ENCODE results near the gene SLC31A1. TPM values are rescaled to one million over a fixed set of nuclear protein-coding genes. Genes with fewer than 3 reads are reported as not detected.

SLC31A1 gene
- total and polyA plus RNA-seq, 2 experiments from 2014 or later: 35.8 to 37.1 TPM

GRCh38 chr9:113219969-113220368 lies 1.4 kb upstream of the SLC31A1 start:
- WGBS, 2 experiments (ENCODE audit: low coverage in 1 of 2, low lambda C conversion rate in 2 of 2, missing lambda C conversion rate in 2 of 2): 2 to 11% methylated on average over 1 of the region's 1 CpG
- DNase-seq: peak; percentile 72
- Histone ChIP-seq H3K4me3 (peak overlapping the region; percentile 97), H3K4me1 (ENCODE audit: insufficient read depth) (peaks cover 29% of the 10 kb centered on the region), H3F3A (ENCODE audit: insufficient read depth) (peaks cover 27% of the 10 kb centered on the region), H4K20me1 (ENCODE audit: insufficient read depth) (0 out of 2 replicates have a peak, but pooled peaks cover 3% of the 10 kb centered on the region), H3K9ac (peak overlapping the region; percentile 85), H3K27me3 (replicated peaks; ENCODE audit: insufficient read depth) (no peaks in the 10 kb centered on the region), H3K9me3 (ENCODE audit: low read depth) (no peaks in the 10 kb centered on the region), H3K79me2 (ENCODE audit: insufficient read depth) (peaks cover 94% of the 10 kb centered on the region), H3K36me3 (ENCODE audit: low read depth) (peaks cover 7% of the 10 kb centered on the region; the same call in 1 of the 2 replicates), H3K27ac (peak overlapping the region; percentile 74), H3K9me2 (ENCODE audit: insufficient read depth) (no peaks in the 10 kb centered on the region), H3K4me2 (ENCODE audit: unreplicated experiment) (peak overlapping the region; percentile 87), H2AFZ (no peak overlapping the region)
- TF ChIP-seq EZH2 (IDR thresholded peaks at IDR 0.05; ENCODE audit: insufficient read depth, poor library complexity, severe bottlenecking) (no peak), EZH2phosphoT487 (IDR thresholded peaks at IDR 0.05; ENCODE audit: insufficient read depth, low read depth) (no peak)
- in situ Hi-C loops (cut with MboI): no loop called here

- peak overlapping the region; percentile 85 for H3K9ac ChIP-seq
- H3K36me3 ChIP-seq (ENCODE audit: low read depth): peaks cover 12% of the 10 kb centered on the region; the same call in 1 of the 2 replicates
- 2% methylated on average over 11 of the region's 11 CpGs for WGBS, 2 experiments (ENCODE audit: low coverage in 1 of 2, low lambda C conversion rate in 2 of 2, missing lambda C conversion rate in 2 of 2)
- peak; percentile 42 for DNase-seq
- in situ Hi-C loops (cut with MboI): no loop called here
- peak overlapping the region; percentile 97 for H3K4me3 ChIP-seq
- H3K9me3 ChIP-seq (ENCODE audit: low read depth): no peaks in the 10 kb centered on the region
- no peaks in the 10 kb centered on the region for H3K27me3 ChIP-seq (replicated peaks; ENCODE audit: insufficient read depth)
- peak overlapping the region; percentile 87 for H3K4me2 ChIP-seq (ENCODE audit: unreplicated experiment)
- H2AFZ ChIP-seq: peak overlapping the region; percentile 96
- peaks cover 96% of the 10 kb centered on the region for H3K79me2 ChIP-seq (ENCODE audit: insufficient read depth)
- peak overlapping the region; percentile 74 for H3K27ac ChIP-seq
- H3K4me1 ChIP-seq (ENCODE audit: insufficient read depth): peaks cover 29% of the 10 kb centered on the region
- peaks cover 27% of the 10 kb centered on the region for H3F3A ChIP-seq (ENCODE audit: insufficient read depth)
- TF ChIP-seq EZH2phosphoT487 (IDR thresholded peaks at IDR 0.05; ENCODE audit: insufficient read depth, low read depth) (no peak), EZH2 (IDR thresholded peaks at IDR 0.05; ENCODE audit: insufficient read depth, poor library complexity, severe bottlenecking) (no peak)
- no peaks in the 10 kb centered on the region for H3K9me2 ChIP-seq (ENCODE audit: insufficient read depth)
- 0 out of 2 replicates have a peak, but pooled peaks cover 3% of the 10 kb centered on the region for H4K20me1 ChIP-seq (ENCODE audit: insufficient read depth)
These were observed 809 bp upstream of the SLC31A1 start for GRCh38 chr9:113220467-113221002.

- no peaks in the 10 kb centered on the region for H3K9me2 ChIP-seq (ENCODE audit: insufficient read depth)
- in situ Hi-C loops (cut with MboI): no loop called here
- peak overlapping the region; percentile 96 for H3K4me2 ChIP-seq (ENCODE audit: unreplicated experiment)
- H3K79me2 ChIP-seq (ENCODE audit: insufficient read depth): peaks cover 93% of the 10 kb centered on the region
- no peaks in the 10 kb centered on the region for H3K27me3 ChIP-seq (replicated peaks; ENCODE audit: insufficient read depth)
- peak overlapping the region; percentile 72 for H3K27ac ChIP-seq
- H3K9ac ChIP-seq: peak overlapping the region; percentile 89
- no peak for TF ChIP-seq EZH2 (IDR thresholded peaks at IDR 0.05; ENCODE audit: insufficient read depth, poor library complexity, severe bottlenecking)
- TF ChIP-seq EZH2phosphoT487 (IDR thresholded peaks at IDR 0.05; ENCODE audit: insufficient read depth, low read depth): no peak
- DNase-seq: no peak
- peaks cover 12% of the 10 kb centered on the region; the same call in 1 of the 2 replicates for H3K36me3 ChIP-seq (ENCODE audit: low read depth)
- peaks cover 27% of the 10 kb centered on the region for H3F3A ChIP-seq (ENCODE audit: insufficient read depth)
- H4K20me1 ChIP-seq (ENCODE audit: insufficient read depth): 0 out of 2 replicates have a peak, but pooled peaks cover 3% of the 10 kb centered on the region
- H3K4me1 ChIP-seq (ENCODE audit: insufficient read depth): peaks cover 40% of the 10 kb centered on the region
- H2AFZ ChIP-seq: peak overlapping the region; percentile 88
- H3K9me3 ChIP-seq (ENCODE audit: low read depth): no peaks in the 10 kb centered on the region
- peak overlapping the region; percentile 99 for H3K4me3 ChIP-seq
- WGBS, 2 experiments (ENCODE audit: low coverage in 1 of 2, low lambda C conversion rate in 2 of 2, missing lambda C conversion rate in 2 of 2): 7 to 9% methylated on average over 20 of the region's 20 CpGs
These were observed 597 bp downstream of the SLC31A1 start for GRCh38 chr9:113221800-113222481.

- Histone ChIP-seq H3F3A (ENCODE audit: insufficient read depth) (peaks cover 27% of the 10 kb centered on the region), H3K9me3 (ENCODE audit: low read depth) (no peaks in the 10 kb centered on the region), H3K27ac (peak overlapping the region; percentile 72), H2AFZ (peak overlapping the region; percentile 88), H3K9ac (peak overlapping the region; percentile 89), H3K27me3 (replicated peaks; ENCODE audit: insufficient read depth) (no peaks in the 10 kb centered on the region), H3K4me1 (ENCODE audit: insufficient read depth) (peaks cover 40% of the 10 kb centered on the region), H3K4me2 (ENCODE audit: unreplicated experiment) (peak overlapping the region; percentile 96), H3K79me2 (ENCODE audit: insufficient read depth) (peaks cover 93% of the 10 kb centered on the region), H3K4me3 (peak overlapping the region; percentile 99), H3K9me2 (ENCODE audit: insufficient read depth) (no peaks in the 10 kb centered on the region), H4K20me1 (ENCODE audit: insufficient read depth) (0 out of 2 replicates have a peak, but pooled peaks cover 3% of the 10 kb centered on the region), H3K36me3 (ENCODE audit: low read depth) (peaks cover 14% of the 10 kb centered on the region; the same call in 1 of the 2 replicates)
- in situ Hi-C loops (cut with MboI): no loop called here
- DNase-seq: peak; percentile 74
- WGBS, 2 experiments (ENCODE audit: low coverage in 1 of 2, low lambda C conversion rate in 2 of 2, missing lambda C conversion rate in 2 of 2): 27 to 29% methylated on average over 5 of the region's 5 CpGs
- no peak for TF ChIP-seq EZH2phosphoT487 (IDR thresholded peaks at IDR 0.05; ENCODE audit: insufficient read depth, low read depth)
- TF ChIP-seq EZH2 (IDR thresholded peaks at IDR 0.05; ENCODE audit: insufficient read depth, poor library complexity, severe bottlenecking): no peak
These were observed 1.1 kb downstream of the SLC31A1 start for GRCh38 chr9:113222482-113222841.

Measured in GM23248 (cell line).